HAP-1 (cell line): Measurements from ENCODE around the gene HNRNPUL2.
"Not testable (repeated sequence)": the region's sequence is repeated elsewhere in the genome, so short reads cannot be mapped to it uniquely, and the experiment has no call there.

Experiments
- DNase-seq, 2 experiments: peaks; one replicate each; pipeline ENCODE4 v3.0.0-alpha.2; 2016 to 2020; ENCODE audit warnings: low spot score in 2 of 2
- H3K27me3 ChIP-seq: fragments of 250-450 bp; sonication (Bioruptor Pico); 2 replicates; pipeline ENCODE4 v1.5.1; 2020; ENCODE audit warnings: low read depth, mild to moderate bottlenecking, moderate library complexity
- H3K36me3 ChIP-seq: fragments of 250-450 bp; sonication (Bioruptor Pico); replicated peaks from 2 replicates; pipeline ENCODE4 v1.5.1; 2020; ENCODE audit warnings: mild to moderate bottlenecking
- H3K4me1 ChIP-seq: fragments of 250-450 bp; sonication (Bioruptor Pico); 2 replicates; pipeline ENCODE4 v1.5.1; 2020; ENCODE audit warnings: mild to moderate bottlenecking
- H3K4me3 ChIP-seq: fragments of 250-450 bp; sonication (Bioruptor Pico); 2 replicates; pipeline ENCODE4 v1.5.1; 2020; ENCODE audit warnings: mild to moderate bottlenecking, moderate library complexity
- H3K9me3 ChIP-seq: fragments of 250-450 bp; sonication (Bioruptor Pico); 2 replicates; pipeline ENCODE4 v1.5.1; 2020; ENCODE audit warnings: mild to moderate bottlenecking, moderate library complexity
- in situ Hi-C: fragments of 300-500 bp; cut with MboI; formaldehyde crosslinking; loops from 3 replicates; pipeline ENCODE4 v1.14.3; 2020; ENCODE audit warnings: low sequenced_read_pairs, inconsistent platforms, mixed read lengths

The HNRNPUL2 gene

GRCh38 chr11:62749931-62750330 is 22.7 kb upstream of the HNRNPUL2 start:
- H3K4me3 ChIP-seq, H3K27me3 ChIP-seq, in situ Hi-C loops, H3K9me3 ChIP-seq, DNase-seq: not testable (repeated sequence)
- Histone ChIP-seq H3K4me1 (peaks cover 17% of the 10 kb centered on the region), H3K36me3 (peaks cover 15% of the 10 kb centered on the region)

- Histone ChIP-seq H3K36me3 (peaks cover 8% of the 10 kb centered on the region), H3K4me3 (no peak overlapping the region), H3K9me3 (no peaks in the 10 kb centered on the region), H3K27me3 (no peaks in the 10 kb centered on the region), H3K4me1 (peaks cover 14% of the 10 kb centered on the region)
- no peak for DNase-seq
- in situ Hi-C loops: no loop called here
These were observed 20.4 kb upstream of the HNRNPUL2 start for GRCh38 chr11:62747475-62748160.

- no peaks in the 10 kb centered on the region for H3K9me3 ChIP-seq
- H3K4me3 ChIP-seq: no peak overlapping the region
- no peaks in the 10 kb centered on the region for H3K27me3 ChIP-seq
- no peak for DNase-seq
- in situ Hi-C loops: no loop called here
- H3K36me3 ChIP-seq: peaks cover 47% of the 10 kb centered on the region
- no peaks in the 10 kb centered on the region for H3K4me1 ChIP-seq
These were observed 9.9 kb upstream of the HNRNPUL2 start for GRCh38 chr11:62737196-62737595.

- in situ Hi-C loops: no loop called here
- Histone ChIP-seq H3K4me1 (peaks cover 9% of the 10 kb centered on the region), H3K36me3 (peaks cover 46% of the 10 kb centered on the region), H3K9me3 (no peaks in the 10 kb centered on the region), H3K4me3 (no peak overlapping the region), H3K27me3 (no peaks in the 10 kb centered on the region)
- DNase-seq: no peak
These were observed 5.6 kb upstream of the HNRNPUL2 start for GRCh38 chr11:62732830-62733229.

GRCh38 chr11:62730076-62730475 is 2.8 kb upstream of the HNRNPUL2 start:
- H3K4me3 ChIP-seq: peak overlapping the region; percentile 57
- peaks cover 43% of the 10 kb centered on the region for H3K36me3 ChIP-seq
- in situ Hi-C loops, H3K9me3 ChIP-seq, H3K4me1 ChIP-seq, DNase-seq, H3K27me3 ChIP-seq: not testable (repeated sequence)

- Histone ChIP-seq H3K27me3 (no peaks in the 10 kb centered on the region), H3K4me3 (peak within 1 kb of the TSS; percentile 57), H3K36me3 (peaks cover 43% of the 10 kb centered on the region), H3K4me1 (peaks cover 9% of the 10 kb centered on the region), H3K9me3 (no peaks in the 10 kb centered on the region)
- peak; percentile 78 to 94 for DNase-seq
- in situ Hi-C loops: loop anchor here (10.0 kb wide), 1 partner anchor 146 kb away; no protein-coding TSS in a partner anchor
These were observed 1.1 kb upstream of the HNRNPUL2 start, which contains the start of gene TTC9C for GRCh38 chr11:62728171-62728988. TSS of gene TTC9C (plus strand) at chr11:62728486. CDS start at chr11:62728849, 363 bp downstream.

GRCh38 chr11:62727872-62728170 is 564 bp upstream of the HNRNPUL2 start:
- Histone ChIP-seq H3K27me3 (no peaks in the 10 kb centered on the region), H3K9me3 (no peaks in the 10 kb centered on the region), H3K36me3 (peaks cover 43% of the 10 kb centered on the region), H3K4me3 (peak overlapping the region; percentile 57), H3K4me1 (peaks cover 9% of the 10 kb centered on the region)
- in situ Hi-C loops: loop anchor here (10.0 kb wide), 1 partner anchor 147 kb away; no protein-coding TSS in a partner anchor
- DNase-seq: peak; percentile 94 to 98

GRCh38 chr11:62726915-62727164 is 417 bp downstream of the HNRNPUL2 start:
- H3K27me3 ChIP-seq: no peaks in the 10 kb centered on the region
- no peaks in the 10 kb centered on the region for H3K9me3 ChIP-seq
- no peak for DNase-seq
- H3K4me3 ChIP-seq: peak overlapping the region; percentile 57
- H3K4me1 ChIP-seq: peaks cover 9% of the 10 kb centered on the region
- peaks cover 49% of the 10 kb centered on the region for H3K36me3 ChIP-seq
- in situ Hi-C loops: loop anchor here (10.0 kb wide), 1 partner anchor 148 kb away; no protein-coding TSS in a partner anchor

- peaks cover 53% of the 10 kb centered on the region for H3K36me3 ChIP-seq
- peaks cover 9% of the 10 kb centered on the region for H3K4me1 ChIP-seq
- no peaks in the 10 kb centered on the region for H3K27me3 ChIP-seq
- in situ Hi-C loops: loop anchor here (10.0 kb wide), 1 partner anchor 148 kb away; no protein-coding TSS in a partner anchor
- no peaks in the 10 kb centered on the region for H3K9me3 ChIP-seq
- DNase-seq: peak in 1 of 2 experiments; percentile 26
- H3K4me3 ChIP-seq: peak overlapping the region; percentile 57
These were observed 922 bp downstream of the HNRNPUL2 start for GRCh38 chr11:62726156-62726914.

GRCh38 chr11:62725646-62726045 is 1.6 kb downstream of the HNRNPUL2 start:
- H3K4me1 ChIP-seq: peaks cover 9% of the 10 kb centered on the region
- peaks cover 53% of the 10 kb centered on the region for H3K36me3 ChIP-seq
- in situ Hi-C loops: loop anchor here (10.0 kb wide), 1 partner anchor 149 kb away; no protein-coding TSS in a partner anchor
- no peaks in the 10 kb centered on the region for H3K27me3 ChIP-seq
- H3K4me3 ChIP-seq: peak overlapping the region; percentile 57
- DNase-seq: peak; percentile 41 to 58
- no peaks in the 10 kb centered on the region for H3K9me3 ChIP-seq

- Histone ChIP-seq H3K4me1 (no peaks in the 10 kb centered on the region; the same call in 1 of the 2 replicates), H3K27me3 (no peaks in the 10 kb centered on the region), H3K4me3 (peak overlapping the region; percentile 57), H3K9me3 (no peaks in the 10 kb centered on the region), H3K36me3 (peaks cover 64% of the 10 kb centered on the region)
- DNase-seq: no peak
- in situ Hi-C loops: loop anchor here (10.0 kb wide), 1 partner anchor 151 kb away; no protein-coding TSS in a partner anchor
These were observed 3.1 kb downstream of the HNRNPUL2 start for GRCh38 chr11:62724171-62724570.

- in situ Hi-C loops: loop anchor here (10.0 kb wide), 1 partner anchor 153 kb away; no protein-coding TSS in a partner anchor
- peaks cover 84% of the 10 kb centered on the region for H3K36me3 ChIP-seq
- H3K27me3 ChIP-seq: no peaks in the 10 kb centered on the region
These were observed 5.3 kb downstream of the HNRNPUL2 start for GRCh38 chr11:62721994-62722393.

GRCh38 chr11:62719302-62719978 is 7.8 kb downstream of the HNRNPUL2 start:
- no peaks in the 10 kb centered on the region for H3K27me3 ChIP-seq
- H3K36me3 ChIP-seq: peaks cover 92% of the 10 kb centered on the region
- H3K9me3 ChIP-seq: no peaks in the 10 kb centered on the region
- in situ Hi-C loops: no loop called here
- no peak for DNase-seq
- no peaks in the 10 kb centered on the region; the same call in 1 of the 2 replicates for H3K4me1 ChIP-seq
- no peak overlapping the region for H3K4me3 ChIP-seq

More at GRCh38 chr11:62721994-62722393, 5.3 kb downstream of the HNRNPUL2 start:
- no peak overlapping the region for H3K4me3 ChIP-seq
- DNase-seq: peak in 1 of 2 experiments; percentile 30
- H3K9me3 ChIP-seq: no peaks in the 10 kb centered on the region
- H3K4me1 ChIP-seq: no peaks in the 10 kb centered on the region; the same call in 1 of the 2 replicates
